CD4-positive, alpha-beta T cell treated with Interleukin-15 for 4 hours (primary cell): ENCODE measurements around the gene NHERF1.

Source experiments
- DNase-seq: peaks from one replicate; pipeline ENCODE4 v3.0.0-alpha.2; 2020; ENCODE audit warnings: low spot score

NHERF1 gene

GRCh38 chr17:74749279-74750038, 1.0 kb downstream of the NHERF1 start:
- DNase-seq = no peak

GRCh38 chr17:74750039-74750326, 1.6 kb downstream of the NHERF1 start:
- DNase-seq = no peak

GRCh38 chr17:74750327-74751069, 2.1 kb downstream of the NHERF1 start:
- DNase-seq = no peak

GRCh38 chr17:74752415-74752814, 4.0 kb downstream of the NHERF1 start:
- DNase-seq = no peak

GRCh38 chr17:74752822-74753401, 4.5 kb downstream of the NHERF1 start:
- DNase-seq = no peak

GRCh38 chr17:74754832-74755231, 6.4 kb downstream of the NHERF1 start:
- DNase-seq = no peak

GRCh38 chr17:74755533-74755932, 7.1 kb downstream of the NHERF1 start:
- no peak for DNase-seq

- no peak for DNase-seq
Observed at GRCh38 chr17:74756891-74757290, 8.5 kb downstream of the NHERF1 start.

GRCh38 chr17:74757502-74757901, 9.1 kb downstream of the NHERF1 start:
- no peak for DNase-seq

- DNase-seq = no peak
Observed at GRCh38 chr17:74757931-74758847, 9.8 kb downstream of the NHERF1 start.

- no peak for DNase-seq
Observed at GRCh38 chr17:74758848-74759168, 10.4 kb downstream of the NHERF1 start.

GRCh38 chr17:74759243-74759801, 10.9 kb downstream of the NHERF1 start:
- DNase-seq = peak; percentile 58

- no peak for DNase-seq
Observed at GRCh38 chr17:74759941-74760340, 11.5 kb downstream of the NHERF1 start.

GRCh38 chr17:74760404-74761105, 12.1 kb downstream of the NHERF1 start:
- no peak for DNase-seq

- DNase-seq = no peak
Observed at GRCh38 chr17:74761419-74761818, 13.0 kb downstream of the NHERF1 start.

- DNase-seq = no peak
Observed at GRCh38 chr17:74761931-74762330, 13.5 kb downstream of the NHERF1 start.

GRCh38 chr17:74763565-74764387, 15.3 kb downstream of the NHERF1 start:
- no peak for DNase-seq

- DNase-seq = no peak
Observed at GRCh38 chr17:74764751-74765286, 16.4 kb downstream of the NHERF1 start.

- DNase-seq = no peak
Observed at GRCh38 chr17:74766413-74766812, 18.0 kb downstream of the NHERF1 start.

GRCh38 chr17:74767111-74767516, 18.7 kb downstream of the NHERF1 start:
- DNase-seq = no peak
